H1 (cell line): ENCODE results near the gene GTF2H1. TPM values are rescaled to one million over a fixed set of nuclear protein-coding genes. Genes with fewer than 3 reads are reported as not detected.

Experiments
- TAF1 ChIP-seq: IDR thresholded peaks from 2 replicates; pipeline ENCODE4 v1.6.1; 2011; ENCODE audit warnings: mild to moderate bottlenecking, low read depth, low read length
- polyA plus RNA-seq, 7 experiments: library from polyadenylated mRNA; depleted of rRNA in 3 of 7; stranded (reverse) in 5 of 7; unstranded in 2 of 7; fragments of >200 nt in 5 of 7; fragments of 200-250 nt in 2 of 7; gene quantifications; 1 replicate in 5 of 7; 2 replicates in 1 of 7; 4 replicates in 1 of 7; pipeline versions ENCODE4 v1.2.1 to v1.2.3, GENCODE V29; 2011 to 2013; ENCODE audit warnings: missing spikeins in 2 of 7, mixed read lengths in 2 of 7
- total RNA-seq: library from RNA; stranded (reverse); fragmentation: NEBNext Ultra II Directional; extraction: Animal tissue kit (Norgen Biotek cat#: 25700); gene quantifications from 2 replicates; pipeline ENCODE4 v1.2.1, GENCODE V29; 2021

GTF2H1 gene
- total and polyA plus RNA-seq, 2 of the 8 experiments (the other 6 are each of a cell fraction or from before 2014, with no cell fraction given), result 9.1 to 26.3 TPM

DNA sequence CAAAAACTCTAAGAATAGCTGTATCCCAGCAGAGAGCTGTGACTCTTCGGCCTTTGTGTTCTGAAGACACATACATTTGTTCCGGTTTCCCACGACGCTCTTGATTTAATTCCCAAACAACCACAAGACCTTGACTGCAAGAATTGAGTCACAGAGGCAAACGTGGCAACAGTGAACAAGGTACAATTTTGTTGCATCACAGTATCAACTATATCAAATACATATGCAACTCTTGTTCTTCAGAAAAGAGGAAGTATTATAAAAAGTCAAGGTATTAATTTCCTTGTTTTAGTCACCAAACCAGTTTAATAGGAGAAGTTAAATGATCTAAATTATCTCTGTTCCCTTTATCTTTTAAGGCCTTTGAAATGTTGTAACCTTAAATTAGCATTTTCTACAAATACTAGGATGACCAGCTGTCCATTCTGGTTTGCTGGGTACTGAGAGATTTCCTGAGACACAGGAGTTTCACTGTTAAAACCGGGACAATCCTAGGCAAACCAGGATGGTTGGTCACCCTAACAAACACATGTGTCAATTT, 11.5 kb upstream of the GTF2H1 start (continued):
- no peak for TF ChIP-seq TAF1
